Glomerular visceral epithelial cell (primary cell): ENCODE data around the gene EIF4G3.
"Not testable (repeated sequence)": the region's sequence is repeated elsewhere in the genome, so short reads cannot be mapped to it uniquely, and the experiment has no call there.

Source experiments
- DNase-seq: peaks from one replicate; pipeline ENCODE4 v3.0.0-alpha.2; 2016; ENCODE audit errors: extremely low spot score

EIF4G3 gene

GRCh38 chr1:21152423-21153100 is 24.1 kb downstream of the EIF4G3 start:
- no peak for DNase-seq

- peak; percentile 90 for DNase-seq
These were observed 26.8 kb downstream of the EIF4G3 start for GRCh38 chr1:21149855-21150432.

- DNase-seq, result peak; percentile 66
These were observed 27.3 kb downstream of the EIF4G3 start for GRCh38 chr1:21149430-21149854.

GRCh38 chr1:21143752-21144151 is 32.9 kb downstream of the EIF4G3 start:
- DNase-seq, result no peak

GRCh38 chr1:21143138-21143537 is 33.6 kb downstream of the EIF4G3 start:
- DNase-seq, result no peak

- DNase-seq, result no peak
These were observed 35.7 kb downstream of the EIF4G3 start for GRCh38 chr1:21141030-21141429.

GRCh38 chr1:21139601-21140000 is 37.1 kb downstream of the EIF4G3 start:
- no peak for DNase-seq

GRCh38 chr1:21136344-21136743 is 40.4 kb downstream of the EIF4G3 start:
- DNase-seq, result not testable (repeated sequence)

- no peak for DNase-seq
These were observed 45.5 kb downstream of the EIF4G3 start for GRCh38 chr1:21131200-21131599.

- no peak for DNase-seq
These were observed 47.3 kb downstream of the EIF4G3 start for GRCh38 chr1:21129407-21129806.

- no peak for DNase-seq
These were observed 50.4 kb downstream of the EIF4G3 start for GRCh38 chr1:21126324-21126723.

- no peak for DNase-seq
These were observed 51.9 kb downstream of the EIF4G3 start for GRCh38 chr1:21124846-21125245.

- DNase-seq, result no peak
These were observed 53.3 kb downstream of the EIF4G3 start for GRCh38 chr1:21123287-21123948.

GRCh38 chr1:21121764-21122471 is 54.8 kb downstream of the EIF4G3 start:
- no peak for DNase-seq

- DNase-seq, result no peak
These were observed 58.5 kb downstream of the EIF4G3 start for GRCh38 chr1:21118167-21118566.

GRCh38 chr1:21117597-21118001 is 59.1 kb downstream of the EIF4G3 start:
- no peak for DNase-seq

- DNase-seq, result no peak
These were observed 59.5 kb downstream of the EIF4G3 start for GRCh38 chr1:21117159-21117558.

- no peak for DNase-seq
These were observed 61.5 kb downstream of the EIF4G3 start for GRCh38 chr1:21115098-21115760.

- no peak for DNase-seq
These were observed 62.3 kb downstream of the EIF4G3 start for GRCh38 chr1:21114431-21114830.

- no peak for DNase-seq
These were observed 66.5 kb downstream of the EIF4G3 start for GRCh38 chr1:21110163-21110562.

GRCh38 chr1:21106709-21107108 is 70.0 kb downstream of the EIF4G3 start:
- DNase-seq, result no peak

GRCh38 chr1:21106238-21106637 is 70.5 kb downstream of the EIF4G3 start:
- DNase-seq, result no peak
